Erythroblast (primary cell): ENCODE measurements around the gene ZNRF3.

ENCODE experiments used
- GATA1 ChIP-seq: IDR thresholded peaks from 2 replicates; pipeline ENCODE4 v1.6.1; 2011; ENCODE audit warnings: low read depth, mild to moderate bottlenecking, control low read depth, low read length, moderate library complexity
- POLR2A ChIP-seq: IDR thresholded peaks from 2 replicates; pipeline ENCODE4 v1.6.1; 2011; ENCODE audit warnings: mild to moderate bottlenecking, low read length

DNA sequence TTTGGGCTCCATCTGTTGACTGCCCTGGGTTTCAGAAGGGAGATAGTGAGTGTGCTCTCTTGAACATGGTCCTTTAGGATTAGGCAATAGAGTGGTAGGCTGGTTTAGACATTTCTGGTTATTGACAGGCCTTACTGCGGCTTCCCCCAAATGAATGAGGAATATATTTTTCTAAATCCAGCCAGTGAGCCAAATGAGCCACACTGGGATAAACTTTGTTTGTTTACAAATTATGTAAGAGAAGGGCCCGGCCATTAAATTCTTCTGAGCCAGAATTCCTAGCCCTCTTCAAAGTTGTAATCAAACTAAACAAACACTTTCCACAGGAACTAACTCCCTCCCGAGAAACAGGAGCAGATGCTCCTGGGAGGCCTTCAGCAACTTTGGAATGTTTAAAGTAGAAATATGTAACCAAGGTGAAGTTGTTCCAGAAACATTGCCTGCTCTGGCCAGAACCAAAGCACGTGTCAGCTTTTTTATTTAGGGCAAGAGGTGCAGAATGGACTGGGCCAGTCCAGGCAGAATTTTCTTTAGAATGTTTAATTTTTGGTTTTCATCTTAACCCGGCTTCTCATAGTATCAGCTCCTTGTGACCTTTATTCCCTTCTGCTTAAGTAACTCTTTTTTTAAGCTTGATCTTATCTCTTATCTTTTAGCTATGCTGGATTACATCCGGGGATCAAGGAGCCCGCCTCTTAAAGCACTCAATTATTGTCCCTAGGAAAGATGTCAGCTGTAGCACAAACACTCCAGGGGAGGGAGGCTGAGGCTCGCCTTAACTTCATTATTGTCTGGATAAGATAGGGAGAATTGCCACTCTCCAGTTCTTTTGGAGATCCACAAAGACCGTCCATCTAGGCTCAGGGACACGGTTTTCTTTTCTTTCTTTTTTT lies 28.7 kb downstream of the ZNRF3 start:
- no peak for TF ChIP-seq POLR2A
- no peak for TF ChIP-seq GATA1
